T-cell (primary cell): ENCODE results near the gene SPSB1. TPM values are rescaled to one million over a fixed set of nuclear protein-coding genes. Genes with fewer than 3 reads are reported as not detected.

ENCODE experiments used
- ATAC-seq, 4 experiments: fragments of 200-7000 bp in 3 of 4; fragments of 150-1000 bp in 1 of 4; cut with Tn5 transposase; replicated peaks in 1 of 4; 1 replicate in 3 of 4; 2 replicates in 1 of 4; pipeline ENCODE4 v1.10.0; 2021; ENCODE audit warnings: moderate library complexity in 3 of 4, mild to moderate bottlenecking in 2 of 4, moderate number of reproducible peaks in 1 of 4
- CTCF ChIA-PET, 2 donors: fragments of 300-600 bp; sonication (Branson Sonifier 250); formaldehyde crosslinking; loops; one replicate each; lab custom pipeline; 2022; ENCODE audit warnings: antibody characterized with exemption in 2 of 2; lab: Charles Lee
- POLR2A ChIA-PET, 2 donors: fragments of 300-600 bp; sonication (Branson Sonifier 250); formaldehyde crosslinking; loops; one replicate each; lab custom pipeline; 2022; ENCODE audit warnings: antibody characterized with exemption in 2 of 2; lab: Charles Lee
- DNase-seq, 35 experiments: peaks; one replicate each; pipeline versions ENCODE4 v3.0.0 to v3.0.0-alpha.2; 2013 to 2023
- H3K27ac ChIP-seq: one replicate; pipeline ENCODE4 v1.5.1; 2013; ENCODE audit warnings: low read length
- H3K27me3 ChIP-seq, 2 experiments: replicated peaks in 1 of 2; 1 replicate in 1 of 2; 2 replicates in 1 of 2; pipeline versions ENCODE4 v1.6.1 to v1.7.0; 2013; ENCODE audit warnings: low read length in 1 of 2, mixed read lengths in 1 of 2; ENCODE audit not compliant: control insufficient read depth in 2 of 2, insufficient read depth in 2 of 2; ENCODE audit errors: extremely low read depth in 1 of 2
- H3K36me3 ChIP-seq, 2 donors: 1 replicate in 1 of 2; 2 replicates in 1 of 2; pipeline versions ENCODE4 v1.6.1 to v1.7.0; 2013; ENCODE audit warnings: low read length in 1 of 2; ENCODE audit not compliant: control insufficient read depth in 2 of 2, insufficient read depth in 1 of 2; ENCODE audit errors: extremely low read depth in 1 of 2
- H3K4me1 ChIP-seq, 2 experiments: 1 replicate in 1 of 2; 2 replicates in 1 of 2; pipeline versions ENCODE4 v1.6.1 to v1.7.0; 2013; ENCODE audit warnings: low read length in 2 of 2, mixed read lengths in 1 of 2; ENCODE audit not compliant: insufficient read depth in 2 of 2, control insufficient read depth in 1 of 2; ENCODE audit errors: extremely low read depth in 1 of 2
- H3K4me3 ChIP-seq, 2 donors: 1 replicate in 1 of 2; 2 replicates in 1 of 2; pipeline versions ENCODE4 v1.5.1 to v1.7.0; 2013; ENCODE audit warnings: mild to moderate bottlenecking in 2 of 2, low read length in 1 of 2, moderate library complexity in 1 of 2; ENCODE audit not compliant: control insufficient read depth in 1 of 2; ENCODE audit errors: extremely low read depth in 1 of 2
- H3K9me3 ChIP-seq: 2 replicates; pipeline ENCODE4 v1.7.0; 2013
- H3K27ac Mint-ChIP-seq, 2 donors: one replicate each; pipeline ENCODE4 v1.8.0; 2020 to 2021; ENCODE audit warnings: mild to moderate bottlenecking in 2 of 2, mixed read lengths in 2 of 2
- H3K27me3 Mint-ChIP-seq, 2 donors: one replicate each; pipeline ENCODE4 v1.8.0; 2021 to 2022; ENCODE audit warnings: mixed read lengths in 2 of 2
- H3K36me3 Mint-ChIP-seq: one replicate; pipeline ENCODE4 v1.8.0; 2021; ENCODE audit warnings: mixed read lengths
- H3K4me1 Mint-ChIP-seq, 3 donors: one replicate each; pipeline ENCODE4 v1.8.0; 2020 to 2022; ENCODE audit warnings: mixed read lengths in 3 of 3, mild to moderate bottlenecking in 1 of 3
- H3K4me3 Mint-ChIP-seq, 3 donors: one replicate each; pipeline ENCODE4 v1.8.0; 2020 to 2022; ENCODE audit warnings: mild to moderate bottlenecking in 3 of 3, mixed read lengths in 3 of 3, moderate library complexity in 3 of 3
- H3K9me3 Mint-ChIP-seq, 3 donors: one replicate each; pipeline ENCODE4 v1.8.0; 2020 to 2022; ENCODE audit warnings: mixed read lengths in 3 of 3
- WGBS: methylation state at CpG from one replicate; pipeline ENCODE4 v1.1.5; 2013; ENCODE audit warnings: missing lambda C conversion rate; ENCODE audit not compliant: insufficient coverage; 5-methylcytosine and 5-hydroxymethylcytosine counted together
- total RNA-seq, 35 experiments: library from RNA in 6 of 35; stranded (reverse) in 6 of 35; fragments of 120-200 nt in 1 of 35; gene quantifications; one replicate each; pipeline versions ENCODE4 v1.2.1 to v1.2.4 and lab custom pipeline; 2013 to 2026

SPSB1 gene
- total RNA-seq, 5 donors from 2014 or later (not counting 1 experiment from before 2014, with no cell fraction given), result 3.1 to 6.4 (median 5.4) TPM

DNA sequence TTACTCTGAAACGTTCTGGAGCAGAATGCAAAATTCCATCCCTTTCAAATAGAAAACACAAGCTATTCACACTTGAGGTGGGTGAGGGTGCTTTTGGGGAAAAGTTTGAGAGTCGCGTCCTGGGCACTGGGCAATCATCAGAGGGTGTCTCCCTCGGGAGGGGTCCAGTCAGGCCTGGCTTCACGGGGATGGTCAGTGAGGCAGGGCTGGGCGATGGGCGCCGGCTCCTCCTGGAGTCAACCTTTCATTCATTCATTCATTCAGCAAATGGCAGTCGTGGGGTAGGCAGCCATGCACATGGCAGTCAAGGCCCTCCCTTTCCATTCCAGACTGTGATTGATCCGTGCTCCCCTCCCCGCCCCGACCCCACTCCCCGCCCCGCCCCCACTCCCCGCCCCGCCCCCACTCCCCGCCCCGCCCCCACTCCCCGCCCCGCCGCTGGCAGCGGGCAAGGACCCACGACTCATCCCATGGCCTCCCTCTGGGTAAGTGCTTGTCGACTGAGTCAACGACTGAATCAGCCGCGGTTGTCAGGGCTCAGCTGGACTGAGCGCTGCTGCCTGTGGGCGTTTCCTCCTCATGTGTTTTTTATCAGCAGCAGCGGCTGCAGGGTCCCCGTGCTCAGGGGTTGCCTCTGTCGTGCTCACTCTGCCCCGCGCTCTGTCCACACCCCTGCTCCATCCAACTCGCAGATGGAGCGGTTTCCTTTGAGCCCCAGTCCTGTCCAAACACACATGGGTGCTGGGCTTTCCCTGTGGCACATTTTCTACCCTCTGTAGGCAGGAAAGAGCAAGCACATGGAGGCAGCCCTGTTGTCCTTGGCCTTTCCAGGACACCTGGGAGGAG lies 12.5 kb upstream of the SPSB1 start:
- Mint-ChIP-seq H3K4me3 (peak overlapping the region in 2 of 3 donors; percentile 70 to 77), H3K9me3 (peaks cover 0 to 8% (median 0%) of the 10 kb centered on the region in 3 donors), H3K36me3 (no peaks in the 10 kb centered on the region), H3K4me1 (peaks cover 55 to 70% (median 61%) of the 10 kb centered on the region in 3 donors), H3K27ac (no peak overlapping the region), H3K27me3 (peaks cover 0 to 6% of the 10 kb centered on the region in 2 donors)
- Histone ChIP-seq H3K27me3 (peaks cover 0 to 24% of the 10 kb centered on the region in 2 experiments), H3K36me3 (no peaks in the 10 kb centered on the region), H3K4me1 (peaks cover 22 to 65% of the 10 kb centered on the region in 2 experiments), H3K27ac (no peak overlapping the region), H3K9me3 (no peaks in the 10 kb centered on the region), H3K4me3 (no peak overlapping the region)
- POLR2A ChIA-PET, result no interaction called here
- DNase-seq, result peak in 2 of 35 experiments; percentile 16 to 26
- 19% methylated on average over 17 of the region's 36 CpGs for WGBS
- CTCF ChIA-PET, result interaction anchor here in 1 of 2 donors (1.1 kb wide), 1 partner anchor 13 kb away, joined by 4 read pairs; no protein-coding TSS in a partner anchor
- ATAC-seq, result peak; percentile 21 to 40 (median 36)

DNA sequence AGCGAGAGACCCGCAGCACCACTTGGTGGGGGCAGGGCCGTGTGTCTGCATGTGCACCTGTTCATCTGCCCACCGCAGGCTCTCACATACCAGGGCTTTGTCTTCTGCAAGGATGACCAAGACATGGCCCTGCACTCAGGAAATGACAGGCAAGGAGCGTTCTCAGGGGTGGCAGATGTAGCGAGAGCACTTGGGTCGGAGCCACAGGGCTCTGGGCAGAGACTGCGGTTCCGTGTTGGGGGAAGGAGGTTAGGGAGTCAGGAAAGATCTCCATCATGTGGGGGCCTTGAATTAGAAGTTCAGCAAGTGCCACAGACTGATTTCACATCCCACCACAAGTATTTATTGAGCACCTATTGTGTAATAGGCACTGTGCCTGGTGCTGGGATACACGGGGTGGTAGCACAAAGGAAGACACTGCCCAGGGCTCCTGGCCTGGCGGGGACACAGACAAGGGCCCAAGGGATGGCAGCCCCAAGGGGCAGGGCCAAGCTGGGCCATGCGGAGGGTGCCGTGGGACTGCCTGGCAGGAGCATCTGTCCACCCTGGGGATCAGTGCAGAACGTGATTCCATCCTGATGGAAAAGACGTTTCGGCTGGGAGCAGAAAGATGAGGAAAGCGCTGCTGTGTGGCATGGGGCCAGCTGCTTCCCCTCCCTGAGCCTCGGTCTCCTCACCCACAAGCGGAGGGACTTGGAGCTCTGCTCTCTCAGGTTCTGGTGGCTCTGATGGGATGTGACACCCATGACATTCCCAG lies 11.4 kb upstream of the SPSB1 start:
- no peak overlapping the region for H3K4me3 ChIP-seq
- 83% methylated on average over 15 of the region's 19 CpGs for WGBS
- no peak overlapping the region for H3K27ac ChIP-seq
- H3K27me3 ChIP-seq, result peaks cover 0 to 24% of the 10 kb centered on the region in 2 experiments
- no peaks in the 10 kb centered on the region for H3K36me3 ChIP-seq
- no peaks in the 10 kb centered on the region for H3K9me3 ChIP-seq
- Mint-ChIP-seq H3K4me1 (peaks cover 45 to 63% (median 51%) of the 10 kb centered on the region in 3 donors), H3K27ac (no peak overlapping the region), H3K27me3 (peaks cover 0 to 6% of the 10 kb centered on the region in 2 donors), H3K36me3 (no peaks in the 10 kb centered on the region), H3K9me3 (peaks cover 0 to 13% (median 0%) of the 10 kb centered on the region in 3 donors), H3K4me3 (peak overlapping the region in 1 of 3 donors; percentile 77)
- CTCF ChIA-PET, result interaction anchor here in 1 of 2 donors (1.1 kb wide), 1 partner anchor 14 kb away, joined by 4 read pairs; no protein-coding TSS in a partner anchor
- no peak for DNase-seq
- POLR2A ChIA-PET, result no interaction called here
- peaks cover 22 to 55% of the 10 kb centered on the region in 2 experiments for H3K4me1 ChIP-seq
- ATAC-seq, result no peak

DNA sequence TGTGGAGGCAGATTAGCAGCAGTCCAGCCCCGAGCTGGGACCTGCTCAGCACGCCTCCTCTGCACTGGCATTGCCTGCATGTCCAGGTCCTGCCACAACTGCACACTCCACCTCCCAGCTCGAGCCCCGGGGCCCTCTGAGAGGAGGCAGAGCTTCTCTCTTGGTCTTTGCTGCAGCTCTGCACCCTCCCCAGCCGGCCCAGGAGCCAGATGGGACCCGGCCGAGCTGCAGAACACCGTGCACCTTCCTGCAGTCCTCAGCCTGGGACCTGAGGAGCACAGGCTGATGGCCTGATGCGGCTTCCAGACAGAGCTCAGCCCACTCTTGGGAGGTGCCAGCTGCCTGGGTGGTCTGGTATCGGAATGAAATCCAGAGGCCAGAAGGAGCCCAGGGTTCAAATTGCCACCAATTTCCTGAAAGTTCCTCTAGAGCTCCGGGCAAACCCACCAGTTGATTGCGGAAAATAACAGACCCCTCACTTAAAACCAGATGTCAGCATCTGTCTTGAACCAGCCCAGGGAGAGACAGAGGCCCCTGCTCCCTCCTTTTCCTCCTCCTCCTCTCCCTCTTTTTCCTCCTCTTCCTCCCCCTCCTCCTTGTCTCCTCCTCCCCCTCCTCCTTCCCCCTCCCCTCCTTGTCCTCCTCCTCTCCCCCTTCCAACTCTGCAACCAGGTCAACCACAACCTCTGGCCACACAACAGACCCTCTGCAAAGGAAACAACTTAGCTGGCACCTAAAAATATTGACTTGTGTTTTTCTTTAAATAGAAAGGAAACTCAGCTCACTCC lies 10.6 kb upstream of the SPSB1 start:
- ATAC-seq (no peak), DNase-seq (no peak)
- H3K4me1 Mint-ChIP-seq, result peaks cover 45 to 69% (median 50%) of the 10 kb centered on the region in 3 donors
- H3K4me3 ChIP-seq, result no peak overlapping the region
- H3K9me3 Mint-ChIP-seq, result peaks cover 0 to 15% (median 0%) of the 10 kb centered on the region in 3 donors
- no peak overlapping the region for H3K4me3 Mint-ChIP-seq
- peaks cover 0 to 24% of the 10 kb centered on the region in 2 experiments for H3K27me3 ChIP-seq
- H3K27ac ChIP-seq, result no peak overlapping the region
- H3K36me3 Mint-ChIP-seq, result no peaks in the 10 kb centered on the region
- H3K4me1 ChIP-seq, result peaks cover 22 to 55% of the 10 kb centered on the region in 2 experiments
- CTCF ChIA-PET, result interaction anchor here (0.6 to 1.1 kb wide), 2 partner anchors 15 to 270 kb away, joined by 3 to 4 read pairs; no protein-coding TSS in a partner anchor
- WGBS, result 73% methylated on average over 11 of the region's 12 CpGs
- no peaks in the 10 kb centered on the region for H3K9me3 ChIP-seq
- POLR2A ChIA-PET, result no interaction called here
- peaks cover 0 to 6% of the 10 kb centered on the region in 2 donors for H3K27me3 Mint-ChIP-seq
- peak overlapping the region in 1 of 2 donors; percentile 22 for H3K27ac Mint-ChIP-seq
- H3K36me3 ChIP-seq, result no peaks in the 10 kb centered on the region

DNA sequence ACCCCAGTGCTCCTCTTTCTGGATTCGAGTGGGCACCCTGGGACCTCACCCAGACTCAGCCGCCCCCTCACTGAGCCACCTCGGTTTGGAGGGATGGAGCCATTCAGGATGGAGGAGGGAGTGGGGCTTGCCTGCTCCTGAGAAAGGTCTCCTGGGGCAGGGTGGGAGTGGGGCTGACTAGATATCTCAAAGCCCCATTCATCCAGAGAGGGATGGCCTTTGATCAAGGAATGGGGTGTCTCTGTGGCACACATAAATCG lies 10.1 kb upstream of the SPSB1 start:
- DNase-seq (no peak), ATAC-seq (no peak)
- 90% methylated on average over 1 of the region's 4 CpGs for WGBS
- Mint-ChIP-seq H3K4me3 (no peak overlapping the region), H3K27me3 (peaks cover 0 to 6% of the 10 kb centered on the region in 2 donors), H3K4me1 (peaks cover 45 to 69% (median 50%) of the 10 kb centered on the region in 3 donors), H3K36me3 (no peaks in the 10 kb centered on the region), H3K9me3 (peaks cover 0 to 18% (median 0%) of the 10 kb centered on the region in 3 donors), H3K27ac (peak overlapping the region; percentile 22 to 79)
- no peak overlapping the region for H3K27ac ChIP-seq
- no peaks in the 10 kb centered on the region for H3K36me3 ChIP-seq
- no peaks in the 10 kb centered on the region for H3K9me3 ChIP-seq
- ChIA-PET POLR2A (no interaction called here), CTCF (no interaction called here)
- H3K27me3 ChIP-seq, result peaks cover 0 to 24% of the 10 kb centered on the region in 2 experiments
- H3K4me3 ChIP-seq, result no peak overlapping the region
- H3K4me1 ChIP-seq, result peaks cover 22 to 55% of the 10 kb centered on the region in 2 experiments

DNA sequence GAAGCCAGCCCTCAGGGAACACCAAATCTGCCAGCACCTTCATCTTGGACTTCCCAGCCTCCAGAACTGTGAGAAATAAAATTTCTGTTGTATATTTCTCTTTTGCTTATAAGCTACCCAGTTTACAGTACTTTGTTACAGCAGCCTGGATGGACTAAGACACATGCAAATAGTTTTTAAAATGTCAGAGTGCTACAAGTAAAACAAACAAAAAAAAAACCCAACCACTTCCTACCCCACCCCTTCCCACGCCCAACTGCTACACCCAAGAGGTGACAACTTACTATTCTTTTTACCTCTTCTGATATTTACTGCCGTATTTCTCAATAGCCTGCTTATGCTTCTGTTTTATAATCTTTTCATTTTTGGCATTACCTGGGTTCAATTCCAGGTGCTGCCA lies 8.6 kb upstream of the SPSB1 start:
- H3K4me3 ChIP-seq, result no peak overlapping the region
- ChIA-PET CTCF (interaction anchor here in 1 of 2 donors (1.1 kb wide), 1 partner anchor 172 kb away, joined by 4 read pairs; no protein-coding TSS in a partner anchor), POLR2A (no interaction called here)
- H3K9me3 ChIP-seq, result no peaks in the 10 kb centered on the region
- H3K9me3 Mint-ChIP-seq, result peaks cover 3 to 22% (median 7%) of the 10 kb centered on the region in 3 donors
- H3K36me3 Mint-ChIP-seq, result peaks cover 2% of the 10 kb centered on the region
- DNase-seq (peak in 7 of 35 experiments; percentile 6 to 32 (median 21)), ATAC-seq (peak; percentile 37 to 62 (median 58))
- no peak overlapping the region for H3K27ac ChIP-seq
- 0% methylated on average over 1 of the region's 2 CpGs for WGBS
- peaks cover 42 to 66% (median 45%) of the 10 kb centered on the region in 3 donors for H3K4me1 Mint-ChIP-seq
- peaks cover 0 to 6% of the 10 kb centered on the region in 2 donors for H3K27me3 Mint-ChIP-seq
- H3K4me3 Mint-ChIP-seq, result peak overlapping the region in 1 of 3 donors; percentile 37
- peak overlapping the region in 1 of 2 donors; percentile 77 for H3K27ac Mint-ChIP-seq
- no peaks in the 10 kb centered on the region for H3K36me3 ChIP-seq
- peaks cover 0 to 24% of the 10 kb centered on the region in 2 experiments for H3K27me3 ChIP-seq
- peaks cover 20 to 49% of the 10 kb centered on the region in 2 experiments for H3K4me1 ChIP-seq
